Measurements from ENCODE around the gene SLC35A3. TPM values are rescaled to one million over a fixed set of nuclear protein-coding genes. Genes with fewer than 3 reads are reported as not detected.
"Not testable (repeated sequence)": the region's sequence is repeated elsewhere in the genome, so short reads cannot be mapped to it uniquely, and the experiment has no call there.

The SLC35A3 gene
- total RNA-seq, 1 experiment from 2014 or later, result 19.0 TPM

GRCh38 chr1:99960260-99960659, 9.5 kb upstream of the SLC35A3 start:
- H3K4me3 ChIP-seq; H3K9me3 ChIP-seq (replicated peaks); DNase-seq: not testable (repeated sequence)

GRCh38 chr1:99963041-99963795, 6.6 kb upstream of the SLC35A3 start:
- Histone ChIP-seq H3K27ac (no peak overlapping the region), H3K36me3 (no peaks in the 10 kb centered on the region), H3K9me3 (replicated peaks) (no peaks in the 10 kb centered on the region), H3K4me3 (no peak overlapping the region), H3K27me3 (no peaks in the 10 kb centered on the region), H3K4me1 (no peaks in the 10 kb centered on the region)
- no peak for DNase-seq

More at GRCh38 chr1:99960260-99960659, 9.5 kb upstream of the SLC35A3 start:
- H3K27me3 ChIP-seq, H3K36me3 ChIP-seq, H3K27ac ChIP-seq, H3K4me1 ChIP-seq: not testable (repeated sequence)

GRCh38 chr1:99964806-99965205, 5.0 kb upstream of the SLC35A3 start:
- Histone ChIP-seq H3K27me3 (no peaks in the 10 kb centered on the region), H3K9me3 (replicated peaks) (no peaks in the 10 kb centered on the region), H3K4me1 (0 out of 2 replicates have a peak, but pooled peaks cover 3% of the 10 kb centered on the region), H3K36me3 (no peaks in the 10 kb centered on the region), H3K4me3 (no peak overlapping the region), H3K27ac (no peak overlapping the region)
- DNase-seq, result peak in 1 of 2 experiments; percentile 3

- no peak for DNase-seq
- H3K27ac ChIP-seq, result no peak overlapping the region
- no peaks in the 10 kb centered on the region for H3K36me3 ChIP-seq
- H3K4me3 ChIP-seq, result no peak overlapping the region
- no peaks in the 10 kb centered on the region for H3K27me3 ChIP-seq
- 0 out of 2 replicates have a peak, but pooled peaks cover 3% of the 10 kb centered on the region for H3K4me1 ChIP-seq
- H3K9me3 ChIP-seq (replicated peaks), result no peaks in the 10 kb centered on the region
Measured at GRCh38 chr1:99965646-99966375, 4.0 kb upstream of the SLC35A3 start.

GRCh38 chr1:99968214-99968613, 1.6 kb upstream of the SLC35A3 start:
- Histone ChIP-seq H3K4me1 (0 out of 2 replicates have a peak, but pooled peaks cover 3% of the 10 kb centered on the region), H3K36me3 (no peaks in the 10 kb centered on the region), H3K9me3 (replicated peaks) (no peaks in the 10 kb centered on the region), H3K27ac (no peak overlapping the region), H3K4me3 (no peak overlapping the region), H3K27me3 (no peaks in the 10 kb centered on the region)
- DNase-seq, result no peak

GRCh38 chr1:99969260-99969728, 502 bp upstream of the SLC35A3 start:
- Histone ChIP-seq H3K4me3 (peak overlapping the region; percentile 95), H3K27ac (peak overlapping the region; percentile 47), H3K4me1 (0 out of 2 replicates have a peak, but pooled peaks cover 3% of the 10 kb centered on the region), H3K9me3 (replicated peaks) (no peaks in the 10 kb centered on the region), H3K27me3 (no peaks in the 10 kb centered on the region), H3K36me3 (no peaks in the 10 kb centered on the region)
- no peak for DNase-seq

- H3K27me3 ChIP-seq, result no peaks in the 10 kb centered on the region
- no peak overlapping the region for H3K27ac ChIP-seq
- peak in 1 of 2 experiments; percentile 3 for DNase-seq
- H3K9me3 ChIP-seq (replicated peaks), result no peaks in the 10 kb centered on the region
- 0 out of 2 replicates have a peak, but pooled peaks cover 3% of the 10 kb centered on the region for H3K4me1 ChIP-seq
- H3K4me3 ChIP-seq, result peak overlapping the region; percentile 95
- H3K36me3 ChIP-seq, result no peaks in the 10 kb centered on the region; the same call in 1 of the 2 replicates
Measured at GRCh38 chr1:99970713-99971255, 988 bp downstream of the SLC35A3 start.

- not testable (repeated sequence) for DNase-seq; H3K36me3 ChIP-seq; H3K27me3 ChIP-seq; H3K27ac ChIP-seq; H3K4me1 ChIP-seq; H3K4me3 ChIP-seq; H3K9me3 ChIP-seq (replicated peaks)
Measured at GRCh38 chr1:99972066-99972465, 2.3 kb downstream of the SLC35A3 start.

- no peak for DNase-seq
- Histone ChIP-seq H3K27me3 (no peaks in the 10 kb centered on the region), H3K4me1 (no peaks in the 10 kb centered on the region)
Measured at GRCh38 chr1:99975529-99975928, 5.7 kb downstream of the SLC35A3 start.

GRCh38 chr1:99977326-99977725, 7.5 kb downstream of the SLC35A3 start:
- not testable (repeated sequence) for H3K36me3 ChIP-seq; H3K9me3 ChIP-seq (replicated peaks); H3K4me3 ChIP-seq; DNase-seq; H3K4me1 ChIP-seq; H3K27me3 ChIP-seq; H3K27ac ChIP-seq

More at GRCh38 chr1:99975529-99975928, 5.7 kb downstream of the SLC35A3 start:
- Histone ChIP-seq H3K36me3 (peaks cover 6% of the 10 kb centered on the region; the same call in 1 of the 2 replicates), H3K4me3 (no peak overlapping the region), H3K9me3 (replicated peaks) (no peaks in the 10 kb centered on the region), H3K27ac (no peak overlapping the region)

GRCh38 chr1:99978218-99978617, 8.4 kb downstream of the SLC35A3 start:
- H3K9me3 ChIP-seq (replicated peaks), result no peaks in the 10 kb centered on the region

GRCh38 chr1:99979091-99979490, 9.3 kb downstream of the SLC35A3 start:
- H3K4me3 ChIP-seq, result no peak overlapping the region
- peaks cover 6% of the 10 kb centered on the region; the same call in 1 of the 2 replicates for H3K36me3 ChIP-seq
- H3K4me1 ChIP-seq, result no peaks in the 10 kb centered on the region
- no peaks in the 10 kb centered on the region for H3K9me3 ChIP-seq (replicated peaks)
- DNase-seq, result no peak
- H3K27ac ChIP-seq, result no peak overlapping the region
- no peaks in the 10 kb centered on the region for H3K27me3 ChIP-seq

More at GRCh38 chr1:99978218-99978617, 8.4 kb downstream of the SLC35A3 start:
- no peaks in the 10 kb centered on the region for H3K4me1 ChIP-seq
- no peaks in the 10 kb centered on the region for H3K27me3 ChIP-seq
- H3K4me3 ChIP-seq, result no peak overlapping the region
- peaks cover 6% of the 10 kb centered on the region; the same call in 1 of the 2 replicates for H3K36me3 ChIP-seq
- no peak for DNase-seq
- H3K27ac ChIP-seq, result no peak overlapping the region

- Histone ChIP-seq H3K27ac (no peak overlapping the region), H3K27me3 (no peaks in the 10 kb centered on the region)
Measured at GRCh38 chr1:99980928-99981327, 11.1 kb downstream of the SLC35A3 start.

GRCh38 chr1:99986656-99987225, 16.9 kb downstream of the SLC35A3 start:
- H3K27me3 ChIP-seq, result no peaks in the 10 kb centered on the region
- H3K4me3 ChIP-seq, result no peak overlapping the region
- peaks cover 7% of the 10 kb centered on the region; the same call in 1 of the 2 replicates for H3K36me3 ChIP-seq
- H3K27ac ChIP-seq, result no peak overlapping the region
- DNase-seq, result no peak
- no peaks in the 10 kb centered on the region for H3K4me1 ChIP-seq
- no peaks in the 10 kb centered on the region for H3K9me3 ChIP-seq (replicated peaks)

More at GRCh38 chr1:99980928-99981327, 11.1 kb downstream of the SLC35A3 start:
- Histone ChIP-seq H3K36me3 (peaks cover 9% of the 10 kb centered on the region; the same call in 1 of the 2 replicates), H3K4me3 (no peak overlapping the region), H3K4me1 (no peaks in the 10 kb centered on the region), H3K9me3 (replicated peaks) (no peaks in the 10 kb centered on the region)
- no peak for DNase-seq

Data from SJCRH30 (cell line).